HepG2 (cell line): ENCODE results near the gene CHL1. TPM values are rescaled to one million over a fixed set of nuclear protein-coding genes. Genes with fewer than 3 reads are reported as not detected.

Experiments used
- ATAC-seq: fragments of 200-7000 bp; cut with Tn5 transposase; 3 replicates; pipeline ENCODE4 v1.9.1; 2020; ENCODE audit warnings: mild to moderate bottlenecking, moderate library complexity
- BruUV-seq: library from RNA; stranded (reverse); fragments of 400-500 nt; replicated peaks from 2 replicates; lab custom pipeline; 2021; lab: Mats Ljungman, UMichigan
- CTCF ChIA-PET: fragments of 300-600 bp; formaldehyde crosslinking; extraction: SDS; loops from one replicate; lab custom pipeline; 2021; ENCODE audit warnings: low total read pairs, inconsistent platforms, low intra/inter-chr PET ratio; lab: Yijun Ruan, JAX
- POLR2A ChIA-PET: fragments of 350-600 bp; sonication (Branson Sonifier 250); formaldehyde crosslinking; loops from one replicate; lab custom pipeline; 2020; ENCODE audit warnings: antibody characterized with exemption, inconsistent platforms; lab: Yijun Ruan, JAX
- DNase-seq: peaks from one replicate; pipeline ENCODE4 v3.0.0-alpha.2; 2015; ENCODE audit warnings: low spot score
- FAIRE-seq: peaks from 3 replicates; lab custom pipeline; 2011; peaks lifted over from hg19 to GRCh38; lab: Jason Lieb, UNC
- H2AFZ ChIP-seq: one replicate; pipeline ENCODE4 v1.6.1; 2011; ENCODE audit warnings: low read length, inconsistent platforms
- H3K27ac ChIP-seq: fragments of 300-600 bp; 3 replicates; pipeline ENCODE4 v1.8.0; 2011; ENCODE audit warnings: mixed run types, mild to moderate bottlenecking, mixed read lengths, low read length, inconsistent platforms; ENCODE audit not compliant: insufficient read depth; ENCODE audit errors: extremely low read length
- H3K27me3 ChIP-seq, 2 experiments: fragments of 200-600 bp in 1 of 2; 2 replicates in 1 of 2; 3 replicates in 1 of 2; pipeline versions ENCODE4 v1.6.0 to v1.8.0; 2011; ENCODE audit warnings: low read length in 2 of 2, mild to moderate bottlenecking in 2 of 2, moderate library complexity in 2 of 2, inconsistent platforms in 1 of 2; ENCODE audit not compliant: insufficient read depth in 2 of 2, control insufficient read depth in 1 of 2
- H3K36me3 ChIP-seq, 2 experiments: fragments of 200-600 bp in 1 of 2; replicated peaks in 1 of 2; 2 replicates in 1 of 2; 3 replicates in 1 of 2; pipeline versions ENCODE4 v1.5.1 to v1.8.0; 2011; ENCODE audit warnings: low read length in 2 of 2, inconsistent platforms in 1 of 2; ENCODE audit not compliant: insufficient read depth in 2 of 2, control insufficient read depth in 1 of 2
- H3K4me1 ChIP-seq: 2 replicates; pipeline ENCODE4 v1.5.1; 2012; ENCODE audit warnings: low read length, inconsistent platforms; ENCODE audit not compliant: insufficient read depth
- H3K4me2 ChIP-seq: 2 replicates; pipeline ENCODE4 v1.6.0; 2011; ENCODE audit warnings: low read depth, low read length, inconsistent platforms
- H3K4me3 ChIP-seq, 3 experiments: fragments of 200-600 bp in 1 of 3; sonication (generic), shearing (Covaris generic) in 1 of 3; replicated peaks in 1 of 3; 2 replicates each; pipeline ENCODE4 v1.5.1; 2011 to 2016; ENCODE audit warnings: low read length in 3 of 3, inconsistent platforms in 2 of 3, low read depth in 2 of 3, mild to moderate bottlenecking in 2 of 3, control low read depth in 1 of 3, mixed read lengths in 1 of 3; ENCODE audit not compliant: insufficient read depth in 1 of 3
- H3K79me2 ChIP-seq: one replicate; pipeline ENCODE4 v1.6.1; 2011; ENCODE audit warnings: low read length, inconsistent platforms; ENCODE audit not compliant: insufficient read depth
- H3K9ac ChIP-seq: 2 replicates; pipeline ENCODE4 v1.6.0; 2011; ENCODE audit warnings: mild to moderate bottlenecking, low read depth, low read length, inconsistent platforms; ENCODE audit not compliant: insufficient read depth
- H3K9me3 ChIP-seq: 2 replicates; pipeline ENCODE4 v1.5.1; 2012; ENCODE audit warnings: mild to moderate bottlenecking, low read length
- H4K20me1 ChIP-seq: 2 replicates; pipeline ENCODE4 v1.6.0; 2011; ENCODE audit warnings: inconsistent platforms, mild to moderate bottlenecking, low read length, moderate library complexity; ENCODE audit not compliant: insufficient read depth
- CENPBD1 ChIP-seq: sonication (generic); formaldehyde crosslinking; IDR thresholded peaks from 2 replicates; pipeline ENCODE4 v1.8.0; 2022; ENCODE audit warnings: missing genetic modification reagents, low read depth, mild to moderate bottlenecking, borderline replicate concordance
- LCORL ChIP-seq, 2 experiments: fragments of 450-650 bp in 1 of 2; sonication (generic) in 1 of 2; formaldehyde crosslinking in 1 of 2; IDR thresholded peaks; 2 replicates each; pipeline versions ENCODE4 v1.5.0 to v1.6.1; 2017 to 2020; ENCODE audit warnings: antibody characterized with exemption in 1 of 2, missing genetic modification reagents in 1 of 2
- MXD4 ChIP-seq: IDR thresholded peaks from 2 replicates; pipeline ENCODE4 v1.6.1; 2016; ENCODE audit warnings: mild to moderate bottlenecking, missing biosample characterization, missing genetic modification reagents
- POLR2G ChIP-seq: fragments of 200-400 bp; formaldehyde crosslinking; IDR thresholded peaks from 2 replicates; pipeline ENCODE4 v1.6.1; 2018; ENCODE audit warnings: mild to moderate bottlenecking, low read depth, low read length, moderate library complexity
- SKI ChIP-seq: fragments of 450-650 bp; IDR thresholded peaks from one replicate; pipeline ENCODE4 v1.6.1; 2018; ENCODE audit warnings: mild to moderate bottlenecking; ENCODE audit not compliant: partially characterized antibody
- TCF7 ChIP-seq: sonication (generic); IDR thresholded peaks from 2 replicates; pipeline ENCODE4 v1.6.1; 2016; ENCODE audit warnings: antibody characterized with exemption, low read depth
- TEAD3 ChIP-seq: optimal IDR thresholded peaks from 2 replicates; pipeline ENCODE3; 2016; ENCODE audit warnings: borderline replicate concordance
- XRCC5 ChIP-seq: fragments of 200-400 bp; formaldehyde crosslinking; optimal IDR thresholded peaks from 2 replicates; pipeline ENCODE3; 2017; ENCODE audit warnings: mild to moderate bottlenecking, low read length
- ZNF274 ChIP-seq: sonication (generic); formaldehyde crosslinking; IDR thresholded peaks from 2 replicates; pipeline ENCODE4 v1.5.1; 2020; ENCODE audit warnings: mild to moderate bottlenecking, missing genetic modification reagents
- ZNF547 ChIP-seq: sonication (generic); formaldehyde crosslinking; IDR thresholded peaks from 2 replicates; pipeline ENCODE4 v1.5.1; 2020; ENCODE audit warnings: mild to moderate bottlenecking, missing genetic modification reagents
- ZNF644 ChIP-seq: IDR thresholded peaks from 2 replicates; pipeline ENCODE4 v1.6.1; 2016; ENCODE audit warnings: low read depth
- WGBS: methylation state at CpG from one replicate; pipeline ENCODE4 v1.1.6; 2017; ENCODE audit warnings: low lambda C conversion rate; 5-methylcytosine and 5-hydroxymethylcytosine counted together
- in situ Hi-C: cut with HindIII; loops from 2 replicates; pipeline ENCODE4 v1.10.0; 2017; ENCODE audit warnings: low pct_unique_long_range_greater_than_20kb; ENCODE audit not compliant: extremely low pct_ligation_motif_present
- intact Hi-C: fragments of 100-400 bp; cut with micrococcal nuclease; formaldehyde crosslinking; loops from one replicate; pipeline ENCODE4 v1.10.0; 2022; ENCODE audit not compliant: unreplicated experiment
- polyA plus RNA-seq, 8 experiments: library from polyadenylated mRNA; depleted of rRNA in 3 of 8; stranded (reverse) in 7 of 8; unstranded in 1 of 8; fragments of >200 nt; fragmentation: Illumina TruSeq in 4 of 8; extraction: Trizol in 4 of 8; gene quantifications; 2 replicates each; pipeline versions ENCODE4 v1.2.1 to v1.2.3, GENCODE V29; 2011 to 2016; ENCODE audit warnings: low read depth in 4 of 8, missing spikeins in 1 of 8, mixed read lengths in 1 of 8; ENCODE audit not compliant: insufficient read depth in 1 of 8
- total RNA-seq, 5 experiments: library from RNA; depleted of rRNA; stranded (reverse); fragments of >200 nt; fragmentation: Illumina TruSeq; extraction: Trizol; gene quantifications; 2 replicates each; pipeline ENCODE4 v1.2.3, GENCODE V29; 2016; ENCODE audit warnings: low read depth in 1 of 5

CHL1 gene
- total and polyA plus RNA-seq, 2 of the 13 experiments (the other 11 are each of a cell fraction or from before 2014, with no cell fraction given): not detected

GRCh38 chr3:248864-249520 is 52.4 kb downstream of the CHL1 start:
- no peak overlapping the region for H2AFZ ChIP-seq
- POLR2A ChIA-PET: no interaction called here
- H3K36me3 ChIP-seq: no peaks in the 10 kb centered on the region
- H3K4me1 ChIP-seq: peaks cover 20% of the 10 kb centered on the region
- no peak overlapping the region for H3K27ac ChIP-seq
- no peaks in the 10 kb centered on the region for H3K9me3 ChIP-seq
- CTCF ChIA-PET: no interaction called here
- no TSS peak for BruUV-seq
- TF ChIP-seq CENPBD1 (CRISPR knock-in tag) (no peak), ZNF547 (CRISPR knock-in tag) (no peak), ZNF644 (CRISPR knock-in tag) (no peak), TCF7 (0 out of 2 replicates have a peak, but pooled peaks have one; percentile 17)
- peak overlapping the region; percentile 25; the same call in 1 of the 2 replicates for H3K4me2 ChIP-seq
- H3K4me3 ChIP-seq: no peak overlapping the region; a peak in 1 of 6 replicates
- in situ Hi-C loops: no loop called here
- H4K20me1 ChIP-seq: no peaks in the 10 kb centered on the region
- no peak overlapping the region for H3K9ac ChIP-seq
- 2% methylated on average over 3 of the region's 3 CpGs for WGBS
- no peak for ATAC-seq
- DNase-seq: no peak
- intact Hi-C loops: no loop called here
- H3K27me3 ChIP-seq: no peaks in the 10 kb centered on the region
- no peak for FAIRE-seq
- no peaks in the 10 kb centered on the region for H3K79me2 ChIP-seq

GRCh38 chr3:249587-250262 is 53.2 kb downstream of the CHL1 start:
- in situ Hi-C loops: no loop called here
- intact Hi-C loops: no loop called here
- Histone ChIP-seq H3K9me3 (no peaks in the 10 kb centered on the region), H3K27ac (no peak overlapping the region), H4K20me1 (no peaks in the 10 kb centered on the region), H3K9ac (no peak overlapping the region), H3K27me3 (no peaks in the 10 kb centered on the region), H3K4me1 (peaks cover 20% of the 10 kb centered on the region), H3K4me3 (no peak overlapping the region; a peak in 1 of 6 replicates), H3K79me2 (no peaks in the 10 kb centered on the region), H3K4me2 (peak overlapping the region; percentile 25; the same call in 1 of the 2 replicates), H2AFZ (no peak overlapping the region), H3K36me3 (no peaks in the 10 kb centered on the region)
- FAIRE-seq: no peak
- POLR2A ChIA-PET: no interaction called here
- DNase-seq: peak; percentile 64
- CTCF ChIA-PET: no interaction called here
- BruUV-seq: no TSS peak
- peak; percentile 89 for ATAC-seq
- TF ChIP-seq MXD4 (CRISPR knock-in tag): no peak
- peak; percentile 76 for TF ChIP-seq TEAD3 (CRISPR knock-in tag)
- TF ChIP-seq XRCC5: no peak
- TF ChIP-seq LCORL (IDR thresholded peaks at IDR 0.05): no peak
- no peak for TF ChIP-seq LCORL (CRISPR knock-in tag; IDR thresholded peaks at IDR 0.05)
- TF ChIP-seq SKI: no peak
- no peak for TF ChIP-seq POLR2G
- no peak for TF ChIP-seq ZNF274
